B cell (primary cell): ENCODE results near the gene ATG4B. TPM values are rescaled to one million over a fixed set of nuclear protein-coding genes. Genes with fewer than 3 reads are reported as not detected.

Experiments
- ATAC-seq: fragments of 200-7000 bp; cut with Tn5 transposase; one replicate; pipeline ENCODE4 v1.10.0; 2021; ENCODE audit warnings: low read depth, mild to moderate bottlenecking, moderate number of reproducible peaks, moderate library complexity
- CTCF ChIA-PET: fragments of 350-600 bp; sonication (Branson Sonifier 250); formaldehyde crosslinking; loops from one replicate; lab custom pipeline; 2021; ENCODE audit warnings: antibody characterized with exemption, inconsistent platforms; lab: Charles Lee
- POLR2A ChIA-PET: fragments of 350-600 bp; sonication (Branson Sonifier 250); formaldehyde crosslinking; loops from one replicate; lab custom pipeline; 2021; ENCODE audit warnings: antibody characterized with exemption; lab: Charles Lee
- DNase-seq: peaks from one replicate; pipeline ENCODE4 v3.0.0; 2013
- H2AFZ ChIP-seq: 2 replicates; pipeline ENCODE4 v1.6.1; 2012; ENCODE audit warnings: mild to moderate bottlenecking, low read depth, low read length; ENCODE audit not compliant: insufficient read depth, poor library complexity, severe bottlenecking
- H3K27ac ChIP-seq, 2 donors: 1 replicate in 1 of 2; 2 replicates in 1 of 2; pipeline ENCODE4 v1.5.1; 2012 to 2013; ENCODE audit warnings: low read length in 2 of 2, mild to moderate bottlenecking in 2 of 2, moderate library complexity in 1 of 2
- H3K27me3 ChIP-seq, 4 experiments: fragments of 200-600 bp in 1 of 4; sonication (generic) in 1 of 4; replicated peaks in 1 of 4; 1 replicate in 2 of 4; 2 replicates in 2 of 4; pipeline versions ENCODE4 v1.6.1 to v1.7.0; 2013 to 2016; ENCODE audit warnings: low read length in 3 of 4, mild to moderate bottlenecking in 2 of 4, mixed read lengths in 1 of 4, moderate library complexity in 1 of 4; ENCODE audit not compliant: insufficient read depth in 4 of 4, control insufficient read depth in 3 of 4; ENCODE audit errors: control extremely low read depth in 1 of 4
- H3K36me3 ChIP-seq, 2 experiments: replicated peaks in 1 of 2; 1 replicate in 1 of 2; 2 replicates in 1 of 2; pipeline versions ENCODE4 v1.6.1 to v1.7.1; 2013; ENCODE audit warnings: low read length in 1 of 2; ENCODE audit not compliant: insufficient read depth in 2 of 2, control insufficient read depth in 1 of 2; ENCODE audit errors: control extremely low read depth in 1 of 2, extremely low read depth in 1 of 2
- H3K4me1 ChIP-seq, 2 donors: fragments of 200-600 bp in 1 of 2; sonication (generic) in 1 of 2; 1 replicate in 1 of 2; 2 replicates in 1 of 2; pipeline versions ENCODE4 v1.5.1 to v1.6.1; 2013 to 2017; ENCODE audit warnings: low read length in 2 of 2; ENCODE audit not compliant: control insufficient read depth in 2 of 2, insufficient read depth in 2 of 2
- H3K4me2 ChIP-seq: replicated peaks from 2 replicates; pipeline ENCODE3; 2012; ENCODE audit warnings: mild to moderate bottlenecking, low read depth, low read length; ENCODE audit not compliant: poor library complexity, severe bottlenecking
- H3K4me3 ChIP-seq, 5 experiments: fragments of 200-600 bp in 1 of 5; sonication (generic) in 1 of 5; 1 replicate in 3 of 5; 2 replicates in 2 of 5; pipeline versions ENCODE4 v1.5.1 to v1.7.0; 2011 to 2016; ENCODE audit warnings: low read length in 4 of 5, mild to moderate bottlenecking in 4 of 5, low read depth in 2 of 5, control low read depth in 1 of 5, moderate library complexity in 1 of 5; ENCODE audit not compliant: insufficient read depth in 1 of 5; ENCODE audit errors: control extremely low read depth in 1 of 5, extremely low read depth in 1 of 5
- H3K79me2 ChIP-seq: fragments of 200-600 bp; sonication (generic); one replicate; pipeline ENCODE4 v1.6.0; 2016; ENCODE audit warnings: low read length; ENCODE audit not compliant: control insufficient read depth, insufficient read depth
- H3K9ac ChIP-seq: fragments of 200-600 bp; sonication (generic); 2 replicates; pipeline ENCODE4 v1.6.1; 2017; ENCODE audit warnings: mild to moderate bottlenecking, low read length, moderate library complexity
- H3K9me3 ChIP-seq, 3 donors: one replicate each; pipeline versions ENCODE4 v1.6.1 to v1.7.1; 2013; ENCODE audit warnings: low read length in 2 of 3; ENCODE audit not compliant: control insufficient read depth in 2 of 3, insufficient read depth in 1 of 3; ENCODE audit errors: control extremely low read depth in 1 of 3
- H4K20me1 ChIP-seq: 2 replicates; pipeline ENCODE4 v1.6.0; 2012; ENCODE audit warnings: mild to moderate bottlenecking, low read length; ENCODE audit not compliant: insufficient read depth, control insufficient read depth, poor library complexity, severe bottlenecking
- H3K27ac Mint-ChIP-seq: one replicate; pipeline ENCODE4 v1.8.0; 2021; ENCODE audit warnings: mixed read lengths
- H3K27me3 Mint-ChIP-seq: one replicate; pipeline ENCODE4 v1.8.0; 2021; ENCODE audit warnings: mixed read lengths
- H3K4me1 Mint-ChIP-seq: one replicate; pipeline ENCODE4 v1.8.0; 2021; ENCODE audit warnings: mixed read lengths
- H3K4me3 Mint-ChIP-seq: one replicate; pipeline ENCODE4 v1.8.0; 2021; ENCODE audit warnings: mixed read lengths
- H3K9me3 Mint-ChIP-seq: one replicate; pipeline ENCODE4 v1.8.0; 2022; ENCODE audit warnings: mixed read lengths; ENCODE audit not compliant: insufficient read depth
- CTCF ChIP-seq: fragments of 200-600 bp; IDR thresholded peaks from one replicate; pipeline ENCODE4 v1.8.0; 2022; ENCODE audit warnings: antibody characterized with exemption, mild to moderate bottlenecking
- EZH2 ChIP-seq: IDR thresholded peaks from 2 replicates; pipeline ENCODE4 v1.6.1; 2012; ENCODE audit warnings: borderline replicate concordance, low read depth, mild to moderate bottlenecking, moderate library complexity, low read length; ENCODE audit not compliant: insufficient read depth, poor library complexity, severe bottlenecking
- WGBS: methylation state at CpG from one replicate; pipeline ENCODE4 v1.1.5; 2013; ENCODE audit warnings: missing lambda C conversion rate; ENCODE audit not compliant: insufficient coverage; 5-methylcytosine and 5-hydroxymethylcytosine counted together
- intact Hi-C: fragments of 100-400 bp; cut with micrococcal nuclease; formaldehyde crosslinking; loops from one replicate; pipeline ENCODE4 v1.10.0; 2022
- polyA plus RNA-seq: library from polyadenylated mRNA; depleted of rRNA; stranded (reverse); fragments of >200 nt; gene quantifications from 2 replicates; pipeline ENCODE4 v1.2.3, GENCODE V29; 2012
- total RNA-seq, 2 donors: library from RNA; stranded (reverse); fragments of 120-200 nt in 1 of 2; gene quantifications; 1 replicate in 1 of 2; 2 replicates in 1 of 2; pipeline versions ENCODE4 v1.2.3 to v1.2.4, GENCODE V29; 2013 to 2022

ATG4B gene
- total and polyA plus RNA-seq, 2 donors (not counting 1 experiment from before 2014, with no cell fraction given): 130 TPM

- no peak overlapping the region for H3K27ac ChIP-seq
- TF ChIP-seq EZH2 (no peak), CTCF (no peak)
- H2AFZ ChIP-seq: no peak overlapping the region
- intact Hi-C loops: loop anchor here (5.0 kb wide), 1 partner anchor 332 kb away; the partner anchor contains the start of gene FARP2
- no peak for ATAC-seq
- no peaks in the 10 kb centered on the region for H3K9me3 ChIP-seq
- H3K36me3 ChIP-seq: peaks cover 7 to 22% of the 10 kb centered on the region in 2 experiments
- H4K20me1 ChIP-seq: no peaks in the 10 kb centered on the region
- DNase-seq: no peak
- H3K4me1 Mint-ChIP-seq: peaks cover 25% of the 10 kb centered on the region
- H3K4me3 ChIP-seq: no peak overlapping the region
- no peak overlapping the region for H3K4me2 ChIP-seq
- H3K4me3 Mint-ChIP-seq: no peak overlapping the region
- CTCF ChIA-PET: no interaction called here
- H3K79me2 ChIP-seq: peaks cover 26% of the 10 kb centered on the region
- H3K27me3 Mint-ChIP-seq: no peaks in the 10 kb centered on the region
- H3K27ac Mint-ChIP-seq: no peak overlapping the region
- H3K4me1 ChIP-seq: peaks cover 8 to 19% of the 10 kb centered on the region in 2 donors
- no peak overlapping the region for H3K9ac ChIP-seq
- 90% methylated on average over 1 of the region's 10 CpGs for WGBS
- H3K27me3 ChIP-seq: no peaks in the 10 kb centered on the region
- H3K9me3 Mint-ChIP-seq: no peaks in the 10 kb centered on the region
- POLR2A ChIA-PET: interaction anchor here (0.8 kb wide), 1 partner anchor 16 kb away, joined by 3 read pairs; no protein-coding TSS in a partner anchor
Measured at GRCh38 chr2:241689306-241689705, 51.8 kb downstream of the ATG4B start.

- Histone ChIP-seq H3K79me2 (peaks cover 26% of the 10 kb centered on the region), H3K4me3 (no peak overlapping the region), H3K9ac (no peak overlapping the region), H2AFZ (no peak overlapping the region), H3K27ac (no peak overlapping the region), H3K27me3 (no peaks in the 10 kb centered on the region), H3K4me1 (peaks cover 8 to 19% of the 10 kb centered on the region in 2 donors), H4K20me1 (no peaks in the 10 kb centered on the region), H3K36me3 (peaks cover 7 to 30% of the 10 kb centered on the region in 2 experiments), H3K9me3 (no peaks in the 10 kb centered on the region), H3K4me2 (no peak overlapping the region)
- no peak overlapping the region for H3K4me3 Mint-ChIP-seq
- no peak overlapping the region for H3K27ac Mint-ChIP-seq
- intact Hi-C loops: no loop called here
- no peaks in the 10 kb centered on the region for H3K9me3 Mint-ChIP-seq
- H3K27me3 Mint-ChIP-seq: no peaks in the 10 kb centered on the region
- CTCF ChIA-PET: no interaction called here
- H3K4me1 Mint-ChIP-seq: peaks cover 23% of the 10 kb centered on the region
- TF ChIP-seq CTCF: no peak
- TF ChIP-seq EZH2: no peak
- ATAC-seq (no peak), DNase-seq (no peak)
- 91% methylated on average over 6 of the region's 6 CpGs for WGBS
- POLR2A ChIA-PET: no interaction called here
Measured at GRCh38 chr2:241690202-241690717, 52.8 kb downstream of the ATG4B start.
